Lower lobe of right lung (tissue), 2 donors: Measurements from ENCODE around the gene SLC19A2. TPM values are rescaled to one million over a fixed set of nuclear protein-coding genes. Genes with fewer than 3 reads are reported as not detected.
"Not testable (repeated sequence)": the region's sequence is repeated elsewhere in the genome, so short reads cannot be mapped to it uniquely, and the experiment has no call there.

ENCODE experiments used
- ATAC-seq, 2 donors: fragments of 200-7000 bp; cut with Tn5 transposase; one replicate each; pipeline ENCODE4 v1.9.1; 2020 to 2022; ENCODE audit warnings: mild to moderate bottlenecking in 2 of 2, moderate library complexity in 2 of 2
- DNase-seq: peaks from one replicate; pipeline ENCODE4 v3.0.0-alpha.2; 2020
- H3K27ac ChIP-seq: fragments of 200-600 bp; one replicate; pipeline ENCODE4 v1.8.0; 2022
- H3K27me3 ChIP-seq: fragments of 200-600 bp; one replicate; pipeline ENCODE4 v1.8.0; 2022; ENCODE audit warnings: low read depth
- H3K36me3 ChIP-seq: fragments of 200-600 bp; one replicate; pipeline ENCODE4 v1.8.0; 2022; ENCODE audit warnings: mild to moderate bottlenecking
- H3K4me1 ChIP-seq: fragments of 200-600 bp; one replicate; pipeline ENCODE4 v1.8.0; 2022
- H3K4me3 ChIP-seq: fragments of 200-600 bp; one replicate; pipeline ENCODE4 v1.8.0; 2022; ENCODE audit warnings: mild to moderate bottlenecking
- H3K9me3 ChIP-seq: fragments of 200-600 bp; one replicate; pipeline ENCODE4 v1.8.0; 2022
- intact Hi-C: fragments of 100-400 bp; cut with DNase I; formaldehyde crosslinking; loops from one replicate; pipeline ENCODE4 v1.11.0; 2022
- total RNA-seq: library from RNA; stranded (reverse); fragmentation: NEBNext Ultra II Directional; extraction: Animal tissue kit (Norgen Biotek cat#: 25700); gene quantifications from one replicate; pipeline ENCODE4 v1.2.1, GENCODE V29; 2021
- TF ChIP-seq, protein P1 (sequence below): fragments of 200-600 bp; IDR thresholded peaks from one replicate; pipeline ENCODE4 v1.8.0; 2022; ENCODE audit warnings: antibody characterized with exemption, mild to moderate bottlenecking
- donor health status: DM: no; HTN: yes; CAD: no; lungs with severe emphysema.

The SLC19A2 gene
- total RNA-seq, 1 donor from 2014 or later, result 11.1 TPM

DNA sequence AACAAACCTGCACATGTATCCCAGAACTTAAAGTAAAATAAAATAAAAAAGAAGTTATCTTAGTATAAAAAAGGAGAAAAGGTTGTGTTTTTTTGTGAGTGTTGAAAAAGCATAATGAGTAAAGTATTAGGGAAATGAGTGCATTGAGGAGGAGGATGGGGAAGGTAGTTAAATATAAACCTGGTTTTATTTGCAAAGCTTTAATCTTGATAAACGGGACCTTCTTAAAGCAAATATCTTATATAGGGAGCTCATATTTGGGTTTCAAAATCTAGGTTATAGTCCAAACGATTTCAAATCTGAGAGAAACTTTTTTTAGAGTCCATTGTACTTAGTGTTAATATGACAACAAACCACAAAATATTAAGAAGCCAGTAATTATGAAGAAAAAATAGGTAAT, 21.7 kb upstream of the SLC19A2 start:
- Histone ChIP-seq H3K4me1 (peaks cover 13% of the 10 kb centered on the region), H3K27me3 (no peaks in the 10 kb centered on the region), H3K27ac (no peak overlapping the region), H3K4me3 (no peak overlapping the region), H3K36me3 (no peaks in the 10 kb centered on the region), H3K9me3 (no peaks in the 10 kb centered on the region)
- TF ChIP-seq, protein P1, sequence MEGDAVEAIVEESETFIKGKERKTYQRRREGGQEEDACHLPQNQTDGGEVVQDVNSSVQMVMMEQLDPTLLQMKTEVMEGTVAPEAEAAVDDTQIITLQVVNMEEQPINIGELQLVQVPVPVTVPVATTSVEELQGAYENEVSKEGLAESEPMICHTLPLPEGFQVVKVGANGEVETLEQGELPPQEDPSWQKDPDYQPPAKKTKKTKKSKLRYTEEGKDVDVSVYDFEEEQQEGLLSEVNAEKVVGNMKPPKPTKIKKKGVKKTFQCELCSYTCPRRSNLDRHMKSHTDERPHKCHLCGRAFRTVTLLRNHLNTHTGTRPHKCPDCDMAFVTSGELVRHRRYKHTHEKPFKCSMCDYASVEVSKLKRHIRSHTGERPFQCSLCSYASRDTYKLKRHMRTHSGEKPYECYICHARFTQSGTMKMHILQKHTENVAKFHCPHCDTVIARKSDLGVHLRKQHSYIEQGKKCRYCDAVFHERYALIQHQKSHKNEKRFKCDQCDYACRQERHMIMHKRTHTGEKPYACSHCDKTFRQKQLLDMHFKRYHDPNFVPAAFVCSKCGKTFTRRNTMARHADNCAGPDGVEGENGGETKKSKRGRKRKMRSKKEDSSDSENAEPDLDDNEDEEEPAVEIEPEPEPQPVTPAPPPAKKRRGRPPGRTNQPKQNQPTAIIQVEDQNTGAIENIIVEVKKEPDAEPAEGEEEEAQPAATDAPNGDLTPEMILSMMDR, result no peak
- DNase-seq, result no peak
- intact Hi-C loops, result no loop called here
- ATAC-seq, result no peak

GRCh38 chr1:169503601-169504000, 17.9 kb upstream of the SLC19A2 start:
- H3K4me3 ChIP-seq, intact Hi-C loops, ATAC-seq, DNase-seq, H3K9me3 ChIP-seq, H3K27ac ChIP-seq, H3K27me3 ChIP-seq, H3K36me3 ChIP-seq, H3K4me1 ChIP-seq: not testable (repeated sequence)

DNA sequence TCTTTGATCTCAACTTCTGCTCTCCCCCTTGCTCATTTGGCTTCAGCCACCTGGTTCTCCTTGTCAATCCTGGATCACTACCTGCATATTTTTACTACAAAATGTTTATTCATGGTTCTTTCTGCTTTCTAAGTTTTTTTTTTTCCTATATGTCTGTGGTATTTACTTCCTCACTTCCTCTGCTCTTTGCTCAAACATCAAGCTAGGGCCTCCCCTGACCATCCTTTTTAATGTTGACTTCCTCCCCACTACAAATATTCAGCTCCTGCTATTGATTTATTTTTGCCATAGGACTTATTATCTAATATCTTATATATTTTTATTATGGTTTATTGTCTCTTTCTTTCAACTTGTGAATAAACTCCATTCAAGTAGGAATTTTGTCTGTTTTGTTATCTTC, 14.1 kb upstream of the SLC19A2 start:
- intact Hi-C loops, result no loop called here

DNA sequence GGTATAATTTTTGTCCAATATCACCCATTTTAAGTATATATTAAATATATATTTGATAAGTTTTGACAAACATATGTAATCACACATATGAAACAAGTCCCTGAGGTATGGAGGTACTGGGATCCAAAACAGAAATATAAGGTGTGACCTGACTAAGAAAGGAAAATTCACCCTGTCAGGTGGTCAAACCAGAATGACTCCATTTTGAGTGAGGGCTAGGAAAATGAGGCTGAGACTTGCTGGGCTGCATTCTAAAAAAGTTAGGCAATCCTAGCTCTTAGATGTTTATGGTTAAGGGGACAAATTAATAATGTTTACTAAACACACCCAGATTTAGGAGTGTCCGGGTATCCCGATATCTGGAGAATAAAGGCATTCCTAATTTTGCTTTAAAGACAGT, 11.6 kb upstream of the SLC19A2 start:
- no peak overlapping the region for H3K4me3 ChIP-seq
- H3K4me1 ChIP-seq, result no peaks in the 10 kb centered on the region
- TF ChIP-seq, protein P1, result no peak
- no peaks in the 10 kb centered on the region for H3K27me3 ChIP-seq
- intact Hi-C loops, result no loop called here
- no peak overlapping the region for H3K27ac ChIP-seq
- H3K9me3 ChIP-seq, result no peaks in the 10 kb centered on the region
- no peak for DNase-seq
- ATAC-seq, result no peak
- H3K36me3 ChIP-seq, result no peaks in the 10 kb centered on the region

More for the DNA sequence above, 14.1 kb upstream of the SLC19A2 start:
- Histone ChIP-seq H3K27ac (no peak overlapping the region), H3K4me1 (no peaks in the 10 kb centered on the region), H3K36me3 (no peaks in the 10 kb centered on the region), H3K27me3 (no peaks in the 10 kb centered on the region), H3K4me3 (no peak overlapping the region), H3K9me3 (no peaks in the 10 kb centered on the region)
- TF ChIP-seq, protein P1, result no peak
- ATAC-seq (no peak), DNase-seq (no peak)

GRCh38 chr1:169495916-169496315, 10.2 kb upstream of the SLC19A2 start:
- DNase-seq (no peak), ATAC-seq (no peak)
- TF ChIP-seq, protein P1, result no peak
- Histone ChIP-seq H3K27ac (no peak overlapping the region), H3K4me1 (no peaks in the 10 kb centered on the region), H3K4me3 (no peak overlapping the region), H3K27me3 (no peaks in the 10 kb centered on the region), H3K36me3 (no peaks in the 10 kb centered on the region), H3K9me3 (no peaks in the 10 kb centered on the region)
- intact Hi-C loops, result no loop called here

- no peak for DNase-seq
- H3K27me3 ChIP-seq, result no peaks in the 10 kb centered on the region
- ATAC-seq, result no peak
- TF ChIP-seq, protein P1, result no peak
- no peaks in the 10 kb centered on the region for H3K4me1 ChIP-seq
- intact Hi-C loops, result no loop called here
- H3K4me3 ChIP-seq, result no peak overlapping the region
- H3K27ac ChIP-seq, result no peak overlapping the region
- H3K9me3 ChIP-seq, result no peaks in the 10 kb centered on the region
- no peaks in the 10 kb centered on the region for H3K36me3 ChIP-seq
These were observed 9.5 kb upstream of the SLC19A2 start for GRCh38 chr1:169495046-169495775.
